Cardiac septum (tissue), 1 donor: ENCODE measurements around the gene NLK. TPM values are rescaled to one million over a fixed set of nuclear protein-coding genes. Genes with fewer than 3 reads are reported as not detected.
"Not testable (repeated sequence)": the region's sequence is repeated elsewhere in the genome, so short reads cannot be mapped to it uniquely, and the experiment has no call there.

Experiments
- DNase-seq: peaks from one replicate; pipeline ENCODE4 v3.0.0-alpha.2; 2020; ENCODE audit warnings: low spot score
- intact Hi-C: fragments of 100-400 bp; cut with DNase I; formaldehyde crosslinking; loops from one replicate; pipeline ENCODE4 v1.14.0; 2022
- total RNA-seq: library from RNA; stranded (reverse); fragmentation: NEBNext Ultra II Directional; extraction: Animal tissue kit (Norgen Biotek cat#: 25700); gene quantifications from one replicate; pipeline ENCODE4 v1.2.1, GENCODE V29; 2021
- donor health status: DM: no; HTN: no; CAD: no.

The NLK gene
- total RNA-seq, 1 donor from 2014 or later = 21.4 TPM

DNA sequence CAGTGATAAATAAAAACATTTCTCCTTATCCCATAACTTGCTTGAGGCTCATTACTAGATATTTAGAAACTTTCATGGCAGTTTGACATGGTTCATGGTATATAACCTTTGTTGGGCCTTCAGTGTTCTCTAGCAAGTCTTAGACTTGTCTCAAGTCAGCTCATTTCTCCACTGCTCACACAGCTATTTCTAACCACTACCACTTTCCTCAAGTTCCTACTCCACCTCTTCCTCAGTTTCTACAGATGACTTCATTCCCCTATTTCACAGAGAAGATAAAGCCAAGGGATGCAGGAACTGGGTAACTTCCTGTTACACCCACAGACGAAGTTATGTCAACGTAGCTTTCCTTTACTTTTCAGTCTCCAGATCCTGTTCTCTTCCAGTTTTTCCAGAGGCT lies 23.2 kb downstream of the NLK start:
- intact Hi-C loops = no loop called here
- no peak for DNase-seq

DNA sequence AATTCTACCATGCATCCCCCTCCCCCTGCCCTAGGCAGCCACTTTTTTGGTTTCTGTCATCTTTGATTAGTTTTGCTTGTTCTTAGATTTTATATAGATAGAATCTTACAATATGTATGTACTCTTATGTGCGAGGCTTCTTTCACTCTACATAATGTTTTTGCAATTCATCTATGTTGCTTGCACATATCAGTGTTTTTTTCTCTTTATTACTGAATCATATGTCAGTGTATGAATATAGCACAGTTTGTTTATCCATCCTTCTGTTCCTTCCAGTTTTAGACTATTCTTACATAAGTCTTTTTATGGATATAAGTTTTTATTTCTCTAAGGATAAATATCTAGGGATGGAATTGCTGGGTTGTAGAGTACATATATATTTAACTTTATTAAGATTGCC lies 26.6 kb downstream of the NLK start:
- intact Hi-C loops = no loop called here
- no peak for DNase-seq

DNA sequence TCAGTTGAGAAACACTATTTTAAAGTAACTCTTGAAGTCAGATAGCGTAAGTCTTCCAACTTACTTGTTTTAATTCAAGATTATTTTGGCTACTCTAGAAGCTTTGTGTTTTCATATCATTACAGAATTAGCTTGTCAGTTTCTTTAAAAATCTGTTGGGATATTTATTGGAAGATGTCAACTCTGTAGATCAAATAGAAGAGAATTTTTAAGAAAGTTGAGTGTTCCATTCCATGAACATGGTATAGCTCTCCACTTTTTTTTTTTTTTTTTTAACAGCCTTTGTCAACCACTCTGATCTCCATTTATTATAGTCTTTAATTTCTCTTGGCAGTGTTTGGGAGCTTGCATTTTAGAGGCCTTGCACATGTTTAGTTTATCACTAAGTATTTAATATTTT lies 28.7 kb downstream of the NLK start:
- intact Hi-C loops = no loop called here
- DNase-seq = no peak

DNA sequence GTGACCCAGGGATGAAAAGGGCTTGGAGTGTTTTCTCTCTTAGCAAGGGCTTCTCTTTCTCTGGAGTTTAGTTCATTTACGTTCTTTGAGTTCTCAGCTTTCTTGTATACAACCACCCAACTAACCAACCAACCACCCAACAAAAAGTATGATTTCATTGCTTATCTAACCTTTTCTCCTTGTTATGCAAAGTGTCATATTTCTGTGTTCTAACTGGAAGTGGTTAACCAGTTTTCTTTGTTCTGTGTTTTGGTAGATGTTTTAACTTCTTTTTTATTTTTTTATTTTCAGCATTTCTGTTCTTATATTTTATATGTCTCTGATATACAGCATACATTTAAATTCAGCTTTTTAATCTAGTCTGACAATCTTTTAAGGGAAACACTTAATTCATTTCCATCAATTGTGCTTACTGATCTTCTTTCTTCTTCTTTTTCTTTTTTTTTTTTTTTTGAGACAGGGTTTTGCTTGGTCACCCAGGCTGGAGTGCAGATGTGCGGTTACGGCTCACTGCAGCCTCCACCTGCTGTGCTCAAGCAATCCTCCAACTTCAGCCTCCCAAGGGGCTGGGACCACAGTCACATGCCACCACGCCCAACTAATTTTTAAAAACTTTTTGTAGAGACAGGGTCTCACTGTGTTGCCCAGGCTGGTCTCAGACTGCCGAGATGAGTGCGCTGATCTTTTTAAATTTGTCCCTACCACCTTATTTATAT lies 29.6 kb downstream of the NLK start:
- intact Hi-C loops = no loop called here
- DNase-seq = no peak

DNA sequence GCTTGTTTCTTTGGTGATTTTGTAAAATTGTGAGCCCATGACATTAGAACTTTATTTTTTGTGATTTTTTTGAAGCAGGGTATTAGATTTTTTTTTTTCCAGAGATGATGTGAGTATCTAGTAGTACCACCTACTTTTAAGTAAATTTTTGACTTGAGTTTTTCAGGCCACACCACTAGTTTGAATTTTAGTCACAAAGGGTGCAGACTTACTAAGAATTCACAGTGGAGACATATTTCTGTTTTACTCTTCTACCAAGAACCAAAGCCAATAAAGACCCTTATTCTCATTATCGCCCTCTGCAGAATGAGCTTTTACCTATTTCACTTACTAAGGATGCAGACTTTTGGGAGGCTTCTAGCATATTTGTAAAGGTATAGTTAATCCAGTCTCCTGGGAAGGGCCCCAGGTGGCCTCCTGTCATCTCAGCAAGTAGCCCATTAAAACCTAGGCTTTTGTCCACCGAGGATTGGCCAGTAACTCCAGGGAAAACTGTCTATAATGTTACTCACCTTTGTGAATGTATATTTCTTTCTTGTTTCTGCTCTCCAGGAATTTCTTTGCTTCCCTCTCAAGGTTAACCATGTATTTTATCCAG lies 30.6 kb downstream of the NLK start:
- DNase-seq = no peak
- intact Hi-C loops = no loop called here

DNA sequence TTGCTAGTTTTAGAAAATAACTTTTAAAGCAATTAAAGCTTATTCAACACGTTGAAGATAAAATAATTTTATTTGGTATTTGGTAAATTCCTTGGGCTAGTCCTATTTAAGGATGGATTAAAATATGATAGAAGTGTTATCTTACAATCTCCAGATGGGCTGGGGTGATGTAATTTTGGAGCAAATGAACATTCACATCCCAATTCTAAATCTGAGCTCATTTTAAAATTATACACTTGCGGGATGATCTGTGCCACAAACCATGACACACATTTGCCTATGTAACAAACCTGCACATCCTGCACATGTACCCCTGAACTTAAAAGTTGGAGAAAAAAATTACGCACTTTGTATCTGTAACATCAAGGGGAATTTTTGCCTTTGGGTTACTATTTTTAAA lies 31.5 kb downstream of the NLK start:
- DNase-seq = no peak
- intact Hi-C loops = no loop called here

DNA sequence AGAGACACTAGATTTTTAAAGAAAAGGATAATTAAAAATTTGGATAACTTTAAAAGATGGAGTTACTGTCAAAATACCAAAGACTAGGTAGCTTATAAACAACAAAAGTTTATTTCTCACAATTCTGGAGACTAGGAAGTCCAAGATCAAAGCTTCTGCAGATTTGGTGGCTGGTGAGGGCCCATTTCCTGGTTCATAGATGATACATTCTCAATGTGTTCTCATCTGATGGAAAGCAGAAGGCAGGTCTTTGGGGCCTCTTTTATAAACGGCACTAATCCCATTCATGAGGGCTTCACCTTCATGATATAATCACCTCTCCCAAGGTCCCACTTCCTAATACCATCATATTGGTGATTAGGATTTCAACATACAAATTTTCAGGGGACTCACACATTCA lies 33.7 kb downstream of the NLK start:
- intact Hi-C loops = no loop called here
- no peak for DNase-seq

DNA sequence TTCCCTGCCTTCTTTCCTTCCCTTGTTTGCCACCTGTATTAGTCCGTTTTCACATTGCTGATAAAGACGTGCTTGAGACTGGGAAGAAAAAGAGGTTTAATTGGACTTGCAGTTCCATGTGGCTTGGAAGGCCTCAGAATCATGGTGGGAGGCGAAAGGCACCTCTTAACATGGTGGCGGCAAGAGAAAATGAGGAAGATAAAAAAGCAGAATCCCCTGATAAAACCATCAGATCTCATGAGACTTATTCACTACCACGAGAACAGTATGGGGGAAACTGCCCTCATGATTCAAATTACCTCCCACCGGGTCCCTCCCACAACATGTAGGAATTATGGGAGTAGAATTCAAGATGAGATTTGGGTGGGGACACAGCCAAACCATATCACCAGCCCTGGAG lies 34.7 kb downstream of the NLK start:
- intact Hi-C loops, DNase-seq: not testable (repeated sequence)

DNA sequence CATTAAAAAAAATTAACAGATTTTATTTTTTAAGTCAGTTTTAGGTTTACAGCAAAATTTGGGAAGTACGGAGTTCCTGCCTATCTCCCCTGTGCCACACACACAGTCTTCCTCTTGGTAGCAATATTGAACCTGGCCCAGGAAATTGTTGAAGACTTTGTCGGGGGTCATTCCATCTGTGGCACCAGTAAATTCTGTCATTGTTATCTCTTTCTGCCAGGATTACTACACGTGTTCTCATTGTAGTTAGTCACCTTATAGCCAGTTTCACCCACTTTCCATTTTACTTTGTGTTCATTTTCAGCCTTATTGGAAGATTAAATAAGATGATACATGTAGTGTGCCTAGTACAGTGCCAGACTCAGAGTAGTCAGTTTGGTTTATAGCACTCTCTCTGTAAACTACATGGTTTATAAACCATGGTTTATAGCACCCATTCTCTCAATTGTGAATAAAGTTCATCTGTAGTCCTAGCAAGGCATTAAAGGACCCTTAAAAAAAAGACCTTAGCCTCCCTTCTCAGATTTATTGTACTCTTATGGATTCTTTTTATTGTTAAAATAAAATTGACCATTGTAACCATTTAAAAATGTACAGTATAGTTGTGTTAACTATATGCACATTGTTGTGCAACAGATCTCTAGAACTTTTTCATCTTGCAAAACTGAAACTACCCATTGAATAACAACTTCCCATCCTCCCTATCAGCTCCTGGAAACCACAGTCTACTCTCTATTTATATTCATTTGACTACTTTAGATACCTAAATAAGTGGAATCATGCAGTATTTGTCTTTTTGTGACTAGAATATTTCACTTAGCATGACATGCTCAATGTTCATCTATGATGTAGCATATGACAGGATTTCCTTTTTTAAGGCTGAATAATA lies 36.1 kb downstream of the NLK start:
- DNase-seq = no peak
- intact Hi-C loops = no loop called here

DNA sequence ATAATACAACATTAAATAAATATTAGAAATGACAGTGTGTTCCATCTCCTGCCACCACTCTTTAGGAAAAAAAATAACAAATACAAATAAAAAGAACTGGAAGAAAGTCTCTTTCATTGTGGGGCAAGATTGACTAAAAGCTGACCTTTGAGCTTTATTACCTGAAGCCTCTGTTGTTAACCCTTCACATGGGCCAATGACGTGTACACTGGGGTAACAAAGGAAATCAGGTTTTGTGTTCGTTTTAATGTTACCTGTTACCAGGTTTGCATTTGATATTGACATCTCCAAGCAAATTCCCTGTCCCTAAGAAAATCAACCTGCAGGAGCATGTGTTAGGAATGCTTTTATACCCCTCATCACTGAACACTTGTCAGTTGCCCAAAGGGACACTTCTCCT lies 39.0 kb downstream of the NLK start:
- DNase-seq = no peak
- intact Hi-C loops = no loop called here

DNA sequence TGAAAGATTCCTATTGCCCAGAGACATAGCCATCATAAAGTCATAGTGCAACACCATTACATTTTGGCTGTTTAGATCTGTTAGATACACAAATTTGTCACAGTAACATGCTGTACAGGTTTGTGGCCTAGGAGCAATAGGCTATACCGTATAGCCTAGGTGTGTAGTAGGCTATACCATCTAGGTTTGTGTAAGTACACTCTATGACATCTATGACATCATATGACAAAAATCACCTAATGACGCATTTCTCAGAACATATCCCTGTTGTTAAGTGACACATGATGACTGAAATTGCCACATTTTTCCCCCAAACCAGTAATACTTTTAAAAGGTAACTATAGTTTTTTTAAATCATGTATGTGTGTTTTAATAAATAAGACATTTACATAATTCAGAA lies 43.3 kb downstream of the NLK start:
- DNase-seq = no peak
- intact Hi-C loops = no loop called here

DNA sequence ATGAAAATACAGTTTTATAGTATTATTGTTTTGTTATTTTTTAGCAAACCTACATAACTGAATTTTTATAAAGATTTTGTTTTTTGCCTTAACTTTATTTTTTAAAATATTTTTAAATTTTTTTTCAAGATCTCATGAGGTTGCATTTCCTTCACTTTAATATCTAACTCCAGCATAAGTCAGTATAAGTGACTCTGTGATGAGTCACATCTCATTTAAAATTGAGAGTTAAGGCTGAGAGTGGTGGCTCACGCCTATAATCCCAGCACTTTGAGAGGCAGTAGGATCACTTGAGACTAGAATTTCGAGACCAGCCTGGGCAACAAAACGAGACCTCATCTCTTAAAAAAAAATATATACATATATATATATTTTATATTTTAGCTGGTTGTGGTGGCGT lies 44.0 kb downstream of the NLK start:
- no peak for DNase-seq
- intact Hi-C loops = no loop called here

DNA sequence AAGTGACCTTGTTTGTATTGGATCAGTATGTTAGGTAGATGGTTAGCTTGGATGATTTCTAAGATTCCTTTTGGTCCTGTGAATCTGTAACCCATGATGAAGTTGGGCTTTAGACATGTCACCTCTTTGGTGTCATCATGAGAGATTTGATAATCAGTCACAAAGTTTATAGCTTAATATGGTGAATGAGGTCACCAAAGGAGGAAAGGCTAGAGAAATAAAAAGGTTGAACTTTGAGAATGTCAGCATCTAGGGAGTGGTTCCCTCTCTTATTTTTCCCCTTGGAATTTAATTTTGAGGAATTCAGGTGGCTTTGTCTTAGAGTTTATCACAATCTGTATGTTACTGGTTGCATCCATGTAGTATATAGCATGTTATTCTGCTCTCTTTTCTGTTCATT lies 45.3 kb downstream of the NLK start:
- DNase-seq = no peak
- intact Hi-C loops = no loop called here

DNA sequence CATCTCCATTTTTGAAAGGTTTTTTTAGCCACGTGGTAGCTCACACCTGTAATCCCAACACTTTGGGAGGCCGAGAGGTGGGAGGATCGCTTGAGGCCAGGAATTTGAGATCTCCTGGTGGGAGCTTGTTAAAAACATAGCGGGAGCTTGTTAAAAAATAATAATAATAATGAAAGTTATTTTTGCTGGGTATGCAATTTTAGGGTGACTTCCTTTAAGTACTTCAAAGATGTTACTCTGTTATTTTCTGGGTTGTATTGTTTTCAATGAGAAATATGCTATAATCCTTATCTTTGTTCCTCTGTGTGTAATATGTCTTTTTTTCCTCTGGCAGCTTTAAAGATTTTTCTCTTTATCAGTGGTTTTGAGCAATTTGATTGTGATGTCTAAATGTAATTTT lies 48.1 kb downstream of the NLK start:
- intact Hi-C loops = no loop called here
- DNase-seq = no peak

DNA sequence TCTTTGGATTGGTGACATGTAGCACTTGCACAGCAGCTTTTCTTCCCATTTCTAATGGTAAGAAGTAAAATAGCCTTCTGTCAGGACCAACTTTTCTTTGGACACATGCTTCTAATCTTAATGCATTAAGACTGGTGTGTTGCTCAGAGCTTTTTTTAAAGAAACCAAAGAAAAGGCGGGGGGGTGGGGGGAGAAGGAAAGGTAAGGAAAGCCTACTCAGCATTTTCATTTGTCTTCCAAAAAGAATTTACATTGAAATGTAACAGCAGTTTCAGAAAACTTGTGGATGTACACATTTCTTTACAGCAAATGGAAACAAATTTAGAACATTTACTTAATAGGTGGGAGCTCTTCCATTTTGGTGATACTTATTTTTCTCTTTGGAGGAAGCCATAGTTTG lies 49.6 kb downstream of the NLK start:
- intact Hi-C loops = no loop called here
- DNase-seq = no peak

DNA sequence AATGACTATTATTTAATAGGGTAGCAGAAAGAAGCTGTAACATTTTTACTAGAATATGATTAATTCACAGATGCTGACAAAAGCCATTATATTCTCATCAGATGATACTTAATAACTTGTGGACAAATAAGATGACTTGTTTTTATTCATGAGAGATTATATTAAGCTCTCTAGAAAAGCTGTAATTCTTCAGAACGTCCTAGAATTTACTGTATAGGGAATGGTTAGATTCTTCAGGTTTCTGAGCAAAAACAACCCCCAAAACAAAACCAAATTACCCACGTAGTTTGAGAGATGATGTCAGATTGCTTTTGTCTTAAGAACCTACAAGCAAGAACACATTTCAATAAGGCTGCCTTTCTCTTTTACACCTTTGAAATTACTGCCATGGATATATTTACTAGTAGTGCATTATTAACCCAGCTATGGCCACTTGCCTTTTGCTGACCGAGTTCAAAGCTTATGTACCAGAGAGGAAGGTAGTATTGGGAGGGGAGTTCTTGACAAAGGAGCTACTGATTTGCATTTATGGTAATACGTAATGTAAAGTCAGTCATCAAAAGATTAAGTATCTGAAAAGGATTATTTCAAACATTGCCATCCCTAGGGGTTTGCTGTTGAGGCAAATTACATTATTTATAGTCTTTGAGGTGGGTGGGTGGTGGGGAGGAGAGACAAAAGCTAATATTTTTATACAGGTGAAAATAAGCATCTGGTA lies 51.7 kb downstream of the NLK start:
- intact Hi-C loops = no loop called here
- no peak for DNase-seq

DNA sequence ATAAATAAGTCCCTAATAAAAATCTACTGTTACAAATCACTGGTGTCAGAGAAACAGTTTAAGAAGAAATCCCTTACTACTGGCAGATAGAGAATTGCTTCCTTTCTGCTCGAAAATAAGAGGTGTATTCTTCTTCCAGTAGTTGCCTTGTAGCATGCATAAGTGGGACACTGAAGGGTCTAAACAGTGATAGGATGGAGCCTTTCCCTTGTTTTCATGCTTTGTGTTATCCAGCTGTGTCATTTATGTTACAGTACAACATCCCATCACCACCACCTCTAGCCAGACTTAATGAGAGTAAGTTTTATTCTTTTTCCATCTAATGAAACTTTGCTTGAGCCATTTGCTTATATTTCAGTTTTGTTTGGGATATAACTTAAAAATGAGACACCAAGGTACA lies 54.3 kb downstream of the NLK start:
- DNase-seq = no peak
- intact Hi-C loops = no loop called here

DNA sequence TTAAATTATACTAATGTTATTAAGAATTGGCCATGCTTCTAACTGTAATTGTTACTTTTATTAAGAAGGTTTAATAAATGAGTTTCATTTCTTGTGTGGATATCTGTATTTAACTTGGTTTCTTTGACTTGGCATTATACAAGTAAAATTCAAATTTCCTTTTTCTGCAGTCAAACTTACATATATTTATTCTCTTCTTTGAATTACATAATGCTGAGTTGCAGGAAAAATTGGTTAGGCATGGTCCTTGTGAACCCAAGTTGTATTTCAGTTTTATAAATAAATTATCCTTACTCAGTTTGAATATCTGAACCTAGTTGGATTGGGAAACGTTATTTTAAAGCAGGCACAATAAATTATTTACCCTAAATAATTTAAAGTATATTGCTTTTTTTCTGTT lies 54.8 kb downstream of the NLK start:
- intact Hi-C loops = no loop called here

DNA sequence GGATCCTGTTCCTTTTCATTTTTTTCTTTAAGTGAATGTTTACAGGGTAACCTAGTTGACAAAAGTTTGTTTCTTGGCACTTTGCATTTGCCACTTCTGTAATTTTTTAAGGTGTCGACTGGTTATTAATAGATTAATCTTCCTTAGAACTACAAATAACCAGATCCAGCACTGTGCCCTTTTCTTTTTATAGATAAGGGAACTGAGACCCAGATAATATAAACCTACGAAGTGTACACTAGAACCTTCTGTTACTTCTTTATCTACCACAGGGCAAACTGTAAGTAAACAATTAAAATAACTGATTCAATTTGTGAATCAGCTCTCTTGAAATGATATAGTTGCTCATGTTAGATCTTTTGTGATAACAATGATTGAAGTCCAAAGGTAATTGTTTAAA lies 55.4 kb downstream of the NLK start:
- intact Hi-C loops = no loop called here
- no peak for DNase-seq

More for the DNA sequence above, 54.8 kb downstream of the NLK start:
- DNase-seq = no peak

DNA sequence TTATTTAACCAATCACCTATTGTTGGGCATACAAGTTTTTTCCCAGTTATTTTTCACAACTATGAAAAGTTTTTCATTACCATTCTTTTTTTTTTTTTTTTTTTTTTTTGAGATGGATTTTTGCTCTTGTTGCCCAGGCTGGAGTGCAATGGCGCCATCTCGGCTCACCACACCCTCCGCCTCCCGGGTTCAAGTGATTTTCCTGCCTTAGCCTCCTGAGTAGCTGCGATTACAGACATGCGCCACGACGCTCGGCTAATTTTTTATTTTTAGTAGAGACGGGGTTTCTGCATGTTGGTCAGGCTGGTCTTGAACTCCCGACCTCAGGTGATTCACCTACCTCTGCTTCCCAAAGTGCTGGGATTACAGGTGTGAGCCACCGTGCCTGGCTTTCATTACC lies 56.1 kb downstream of the NLK start:
- intact Hi-C loops, DNase-seq: not testable (repeated sequence)
